ENCODE data around the gene LHFPL3. TPM values are rescaled to one million over a fixed set of nuclear protein-coding genes. Genes with fewer than 3 reads are reported as not detected.

The LHFPL3 gene
- total RNA-seq, 1 donor from 2014 or later: not detected

DNA sequence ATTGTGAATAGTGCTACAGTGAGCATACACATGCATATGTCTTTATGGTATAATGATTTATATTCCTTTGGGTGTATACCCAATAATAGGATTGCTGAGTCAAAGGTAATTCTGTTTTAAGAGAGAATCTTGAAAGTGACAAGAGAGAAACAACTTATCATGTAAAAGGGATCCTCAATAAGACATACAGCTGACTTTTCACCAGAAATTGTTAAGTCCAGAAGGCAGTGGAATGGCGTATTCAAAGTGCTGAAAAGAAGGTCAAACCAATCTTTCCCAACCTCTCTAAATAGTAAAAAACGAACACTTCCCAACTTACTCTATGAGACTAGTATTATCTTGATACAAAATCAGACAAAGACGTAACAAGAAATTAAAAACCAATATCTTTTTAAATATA is 59.8 kb downstream of the LHFPL3 start:
- TF ChIP-seq CTCF (conservative IDR thresholded peaks at IDR 0.05; ENCODE audit: low read depth, low read length): no peak
- no peak for DNase-seq (ENCODE audit: low read depth)
- H3K4me3 ChIP-seq (ENCODE audit: low read depth, low read length): no peak overlapping the region

GRCh38 chr7:104395162-104395561 is 66.8 kb downstream of the LHFPL3 start:
- DNase-seq (ENCODE audit: low read depth): no peak
- no peak for TF ChIP-seq CTCF (conservative IDR thresholded peaks at IDR 0.05; ENCODE audit: low read depth, low read length)
- no peak overlapping the region for H3K4me3 ChIP-seq (ENCODE audit: low read depth, low read length)

DNA sequence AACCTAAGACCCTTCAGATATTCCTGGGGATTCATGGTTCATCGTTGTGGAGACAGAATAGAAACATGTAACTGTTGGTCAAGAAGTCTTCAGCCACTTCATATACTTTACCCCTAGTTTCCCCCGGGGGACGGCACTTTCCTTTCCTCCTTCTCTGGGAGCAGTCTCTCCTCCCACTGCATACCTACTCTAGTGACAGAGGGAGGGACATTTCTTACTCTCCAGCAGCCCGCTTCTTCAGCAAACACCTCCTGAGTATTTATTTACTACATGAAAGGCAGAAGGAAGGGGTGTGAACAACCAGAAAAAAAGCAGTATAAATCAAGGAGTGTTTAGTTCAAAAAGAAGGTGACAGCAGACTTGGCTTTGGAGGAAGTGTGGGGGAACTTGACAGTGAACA is 69.0 kb downstream of the LHFPL3 start:
- no peak for TF ChIP-seq CTCF (conservative IDR thresholded peaks at IDR 0.05; ENCODE audit: low read depth, low read length)

DNA sequence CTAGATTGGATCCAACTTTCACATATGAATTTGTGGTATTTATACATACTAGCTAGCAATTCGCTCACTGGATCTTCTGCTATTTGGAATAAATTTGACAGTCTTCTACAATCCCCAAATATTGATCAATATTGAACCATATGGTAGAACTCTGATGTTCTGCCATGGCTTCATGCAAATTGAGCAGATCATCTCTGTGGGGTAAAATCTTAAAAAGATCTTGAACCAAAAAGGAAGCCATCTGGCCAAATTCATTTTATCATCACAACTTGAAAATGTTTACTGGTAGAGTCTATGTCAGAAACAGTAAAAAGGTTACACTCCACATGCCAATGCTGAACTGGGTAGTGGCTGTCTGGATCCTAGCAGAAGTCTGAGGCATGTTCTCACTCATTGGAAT is 80.0 kb downstream of the LHFPL3 start:
- H3K4me3 ChIP-seq (ENCODE audit: low read depth, low read length): no peak overlapping the region
- TF ChIP-seq CTCF (conservative IDR thresholded peaks at IDR 0.05; ENCODE audit: low read depth, low read length): no peak

More for the DNA sequence above, 69.0 kb downstream of the LHFPL3 start:
- H3K4me3 ChIP-seq (ENCODE audit: low read depth, low read length): no peak overlapping the region
- DNase-seq (ENCODE audit: low read depth): no peak

GRCh38 chr7:104410742-104411141 is 82.3 kb downstream of the LHFPL3 start:
- DNase-seq (ENCODE audit: low read depth): no peak
- no peak for TF ChIP-seq CTCF (conservative IDR thresholded peaks at IDR 0.05; ENCODE audit: low read depth, low read length)
- no peak overlapping the region for H3K4me3 ChIP-seq (ENCODE audit: low read depth, low read length)

More for the DNA sequence above, 80.0 kb downstream of the LHFPL3 start:
- DNase-seq (ENCODE audit: low read depth): no peak

- TF ChIP-seq CTCF (conservative IDR thresholded peaks at IDR 0.05; ENCODE audit: low read depth, low read length): no peak
- H3K4me3 ChIP-seq (ENCODE audit: low read depth, low read length): no peak overlapping the region
- no peak for DNase-seq (ENCODE audit: low read depth)
Observed at GRCh38 chr7:104412911-104413310, 84.5 kb downstream of the LHFPL3 start.

- DNase-seq (ENCODE audit: low read depth): no peak
- no peak for TF ChIP-seq CTCF (conservative IDR thresholded peaks at IDR 0.05; ENCODE audit: low read depth, low read length)
- H3K4me3 ChIP-seq (ENCODE audit: low read depth, low read length): no peak overlapping the region
Observed at GRCh38 chr7:104414216-104414615, 85.8 kb downstream of the LHFPL3 start.

Measured in epithelial cell of proximal tubule (primary cell).